CD14-positive monocyte (primary cell): ENCODE results near the gene HTRA3. TPM values are rescaled to one million over a fixed set of nuclear protein-coding genes. Genes with fewer than 3 reads are reported as not detected.

Experiments
- DNase-seq, 3 donors: peaks; one replicate each; pipeline ENCODE4 v3.0.0-alpha.2; 2011 to 2022
- H2AFZ ChIP-seq: 2 replicates; pipeline ENCODE4 v1.6.0; 2012; ENCODE audit warnings: mild to moderate bottlenecking, low read depth, low read length, inconsistent platforms; ENCODE audit not compliant: insufficient read depth, poor library complexity, severe bottlenecking
- H3K27ac ChIP-seq, 2 donors: 1 replicate in 1 of 2; 2 replicates in 1 of 2; pipeline ENCODE4 v1.5.1; 2012 to 2013; ENCODE audit warnings: low read length in 2 of 2, control low read depth in 1 of 2, inconsistent platforms in 1 of 2, low read depth in 1 of 2, mild to moderate bottlenecking in 1 of 2
- H3K27me3 ChIP-seq, 2 donors: one replicate each; pipeline versions ENCODE4 v1.6.0 to v1.6.1; 2011 to 2013; ENCODE audit warnings: low read length in 2 of 2; ENCODE audit not compliant: control insufficient read depth in 2 of 2, insufficient read depth in 2 of 2
- H3K36me3 ChIP-seq, 2 donors: replicated peaks in 1 of 2; 1 replicate in 1 of 2; 2 replicates in 1 of 2; pipeline versions ENCODE4 v1.5.1 to v1.6.1; 2012 to 2013; ENCODE audit warnings: low read length in 2 of 2, control low read depth in 1 of 2, inconsistent platforms in 1 of 2, mild to moderate bottlenecking in 1 of 2; ENCODE audit not compliant: insufficient read depth in 2 of 2, control insufficient read depth in 1 of 2
- H3K4me1 ChIP-seq, 2 donors: 1 replicate in 1 of 2; 2 replicates in 1 of 2; pipeline versions ENCODE4 v1.5.1 to v1.6.1; 2012 to 2013; ENCODE audit warnings: low read length in 2 of 2, control low read depth in 1 of 2, inconsistent platforms in 1 of 2, mild to moderate bottlenecking in 1 of 2, moderate library complexity in 1 of 2; ENCODE audit not compliant: insufficient read depth in 2 of 2, control insufficient read depth in 1 of 2
- H3K4me2 ChIP-seq: replicated peaks from 2 replicates; pipeline ENCODE3; 2012; ENCODE audit warnings: low read length, moderate library complexity, mild to moderate bottlenecking; ENCODE audit not compliant: poor library complexity, severe bottlenecking; ENCODE audit errors: extremely low read depth
- H3K4me3 ChIP-seq, 3 experiments: fragments of 200-600 bp in 1 of 3; sonication (generic) in 1 of 3; replicated peaks in 1 of 3; 1 replicate in 2 of 3; 2 replicates in 1 of 3; pipeline ENCODE4 v1.5.1; 2011 to 2013; ENCODE audit warnings: low read length in 3 of 3, mild to moderate bottlenecking in 3 of 3, control low read depth in 2 of 3, low read depth in 2 of 3, inconsistent platforms in 1 of 3, moderate library complexity in 1 of 3
- H3K79me2 ChIP-seq: 2 replicates; pipeline ENCODE4 v1.6.0; 2012; ENCODE audit warnings: mild to moderate bottlenecking, control low read depth, inconsistent platforms, low read length, moderate library complexity; ENCODE audit not compliant: insufficient read depth
- H3K9ac ChIP-seq: 2 replicates; pipeline ENCODE4 v1.6.0; 2017; ENCODE audit warnings: low read length, mild to moderate bottlenecking; ENCODE audit not compliant: insufficient read depth, poor library complexity, severe bottlenecking
- H3K9me3 ChIP-seq, 2 donors: replicated peaks in 1 of 2; 1 replicate in 1 of 2; 2 replicates in 1 of 2; pipeline versions ENCODE4 v1.5.1 to v1.6.1; 2012 to 2013; ENCODE audit warnings: low read length in 2 of 2, control low read depth in 1 of 2; ENCODE audit not compliant: control insufficient read depth in 1 of 2, insufficient read depth in 1 of 2
- H4K20me1 ChIP-seq: 2 replicates; pipeline ENCODE4 v1.6.0; 2012; ENCODE audit warnings: mild to moderate bottlenecking, low read length, control low read depth, moderate library complexity; ENCODE audit not compliant: insufficient read depth
- H3K27ac Mint-ChIP-seq, 7 donors: one replicate each; pipeline ENCODE4 v1.8.0; 2020; ENCODE audit warnings: mild to moderate bottlenecking in 7 of 7, mixed read lengths in 7 of 7, moderate library complexity in 6 of 7, inconsistent platforms in 2 of 7
- H3K27me3 Mint-ChIP-seq, 3 donors: one replicate each; pipeline ENCODE4 v1.8.0; 2021 to 2022; ENCODE audit warnings: low read depth in 3 of 3, mild to moderate bottlenecking in 3 of 3, mixed read lengths in 3 of 3, moderate library complexity in 3 of 3, inconsistent platforms in 1 of 3
- H3K36me3 Mint-ChIP-seq, 2 donors: one replicate each; pipeline ENCODE4 v1.8.0; 2020; ENCODE audit warnings: mixed read lengths in 2 of 2, inconsistent platforms in 1 of 2, mild to moderate bottlenecking in 1 of 2
- H3K4me1 Mint-ChIP-seq: one replicate; pipeline ENCODE4 v1.8.0; 2020; ENCODE audit warnings: mild to moderate bottlenecking, mixed read lengths
- H3K4me3 Mint-ChIP-seq, 2 donors: one replicate each; pipeline ENCODE4 v1.8.0; 2020; ENCODE audit warnings: mild to moderate bottlenecking in 2 of 2, mixed read lengths in 2 of 2, moderate library complexity in 1 of 2
- H3K9me3 Mint-ChIP-seq, 7 donors: one replicate each; pipeline ENCODE4 v1.8.0; 2020 to 2022; ENCODE audit warnings: mixed read lengths in 7 of 7, mild to moderate bottlenecking in 6 of 7, moderate library complexity in 6 of 7, inconsistent platforms in 2 of 7
- WGBS: methylation state at CpG from one replicate; pipeline ENCODE4 v1.1.5; 2013; ENCODE audit warnings: missing lambda C conversion rate; ENCODE audit not compliant: insufficient coverage; 5-methylcytosine and 5-hydroxymethylcytosine counted together
- intact Hi-C, 2 donors: fragments of 100-400 bp; cut with micrococcal nuclease; formaldehyde crosslinking; loops; one replicate each; pipeline versions ENCODE4 v1.15.0 to v1.15.1; 2023
- polyA plus RNA-seq, 3 donors: library from polyadenylated mRNA; depleted of rRNA in 1 of 3; unstranded in 2 of 3; stranded (reverse) in 1 of 3; fragments of 300-500 nt in 2 of 3; fragments of >200 nt in 1 of 3; fragmentation: Illumina TruSeq in 2 of 3; gene quantifications; 1 replicate in 2 of 3; 2 replicates in 1 of 3; pipeline ENCODE4 v1.2.3, GENCODE V29; 2012 to 2021
- TF ChIP-seq, protein P1 (sequence below): fragments of 200-600 bp; IDR thresholded peaks from one replicate; pipeline ENCODE4 v1.8.0; 2022; ENCODE audit warnings: antibody characterized with exemption, mild to moderate bottlenecking

The HTRA3 gene
- polyA plus RNA-seq, 3 donors = not detected

DNA sequence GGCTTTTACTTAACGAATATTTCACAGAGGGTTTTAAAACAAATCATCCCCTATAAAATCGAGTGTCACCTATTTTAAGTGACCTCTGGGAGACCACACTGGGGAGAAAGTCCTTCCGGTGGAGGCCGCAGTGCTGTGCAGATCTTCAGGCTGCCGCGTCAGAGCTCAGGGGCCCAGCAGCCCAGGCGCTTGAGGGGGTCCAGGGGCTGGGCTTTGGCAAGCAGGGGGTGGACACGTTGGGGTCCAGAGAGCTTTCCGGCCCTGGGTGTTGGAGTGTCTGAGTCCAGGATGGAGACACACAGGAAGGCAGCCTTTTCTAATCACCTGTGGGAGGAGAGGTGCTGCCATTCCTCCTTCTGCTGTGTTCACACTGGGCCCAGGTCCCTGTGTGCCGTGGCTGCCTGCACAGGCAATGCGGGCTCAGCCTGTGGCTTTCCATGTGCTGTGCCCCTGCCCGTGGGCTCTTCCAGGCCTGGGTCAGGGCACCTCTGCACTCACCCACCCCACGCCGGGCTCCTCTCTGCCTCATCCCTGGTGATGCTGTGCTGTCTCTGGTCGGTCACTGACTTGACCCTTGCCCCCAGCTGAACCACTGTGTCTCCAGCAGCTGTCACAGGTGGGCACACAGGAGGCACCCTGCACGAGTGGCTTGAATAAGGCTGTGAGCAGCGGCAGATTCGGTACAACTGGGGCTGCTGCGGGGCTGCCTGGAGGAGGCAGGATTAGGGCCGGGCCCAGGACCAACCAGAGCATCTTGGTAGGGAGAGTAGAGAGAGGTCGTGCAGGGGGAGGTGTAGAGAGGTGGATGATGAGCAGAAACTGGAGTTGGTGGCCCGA, 10.0 kb downstream of the HTRA3 start:
- Mint-ChIP-seq H3K27me3 (peaks cover 4 to 14% (median 8%) of the 10 kb centered on the region in 3 donors), H3K36me3 (no peaks in the 10 kb centered on the region), H3K4me1 (peaks cover 26% of the 10 kb centered on the region), H3K9me3 (no peaks in the 10 kb centered on the region), H3K27ac (peak overlapping the region in 2 of 7 donors; percentile 25 to 79), H3K4me3 (peak overlapping the region in 1 of 2 donors; percentile 21)
- TF ChIP-seq, protein P1, sequence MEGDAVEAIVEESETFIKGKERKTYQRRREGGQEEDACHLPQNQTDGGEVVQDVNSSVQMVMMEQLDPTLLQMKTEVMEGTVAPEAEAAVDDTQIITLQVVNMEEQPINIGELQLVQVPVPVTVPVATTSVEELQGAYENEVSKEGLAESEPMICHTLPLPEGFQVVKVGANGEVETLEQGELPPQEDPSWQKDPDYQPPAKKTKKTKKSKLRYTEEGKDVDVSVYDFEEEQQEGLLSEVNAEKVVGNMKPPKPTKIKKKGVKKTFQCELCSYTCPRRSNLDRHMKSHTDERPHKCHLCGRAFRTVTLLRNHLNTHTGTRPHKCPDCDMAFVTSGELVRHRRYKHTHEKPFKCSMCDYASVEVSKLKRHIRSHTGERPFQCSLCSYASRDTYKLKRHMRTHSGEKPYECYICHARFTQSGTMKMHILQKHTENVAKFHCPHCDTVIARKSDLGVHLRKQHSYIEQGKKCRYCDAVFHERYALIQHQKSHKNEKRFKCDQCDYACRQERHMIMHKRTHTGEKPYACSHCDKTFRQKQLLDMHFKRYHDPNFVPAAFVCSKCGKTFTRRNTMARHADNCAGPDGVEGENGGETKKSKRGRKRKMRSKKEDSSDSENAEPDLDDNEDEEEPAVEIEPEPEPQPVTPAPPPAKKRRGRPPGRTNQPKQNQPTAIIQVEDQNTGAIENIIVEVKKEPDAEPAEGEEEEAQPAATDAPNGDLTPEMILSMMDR = no peak
- WGBS = 68% methylated on average over 13 of the region's 22 CpGs
- Histone ChIP-seq H3K9ac (no peak overlapping the region), H3K27ac (no peak overlapping the region), H3K36me3 (no peaks in the 10 kb centered on the region), H3K4me1 (peaks cover 7 to 14% of the 10 kb centered on the region in 2 donors), H3K79me2 (no peaks in the 10 kb centered on the region), H3K27me3 (no peaks in the 10 kb centered on the region), H3K4me2 (no peak overlapping the region), H3K4me3 (no peak overlapping the region), H2AFZ (no peak overlapping the region), H4K20me1 (no peaks in the 10 kb centered on the region), H3K9me3 (no peaks in the 10 kb centered on the region)
- no peak for DNase-seq
- intact Hi-C loops = no loop called here

DNA sequence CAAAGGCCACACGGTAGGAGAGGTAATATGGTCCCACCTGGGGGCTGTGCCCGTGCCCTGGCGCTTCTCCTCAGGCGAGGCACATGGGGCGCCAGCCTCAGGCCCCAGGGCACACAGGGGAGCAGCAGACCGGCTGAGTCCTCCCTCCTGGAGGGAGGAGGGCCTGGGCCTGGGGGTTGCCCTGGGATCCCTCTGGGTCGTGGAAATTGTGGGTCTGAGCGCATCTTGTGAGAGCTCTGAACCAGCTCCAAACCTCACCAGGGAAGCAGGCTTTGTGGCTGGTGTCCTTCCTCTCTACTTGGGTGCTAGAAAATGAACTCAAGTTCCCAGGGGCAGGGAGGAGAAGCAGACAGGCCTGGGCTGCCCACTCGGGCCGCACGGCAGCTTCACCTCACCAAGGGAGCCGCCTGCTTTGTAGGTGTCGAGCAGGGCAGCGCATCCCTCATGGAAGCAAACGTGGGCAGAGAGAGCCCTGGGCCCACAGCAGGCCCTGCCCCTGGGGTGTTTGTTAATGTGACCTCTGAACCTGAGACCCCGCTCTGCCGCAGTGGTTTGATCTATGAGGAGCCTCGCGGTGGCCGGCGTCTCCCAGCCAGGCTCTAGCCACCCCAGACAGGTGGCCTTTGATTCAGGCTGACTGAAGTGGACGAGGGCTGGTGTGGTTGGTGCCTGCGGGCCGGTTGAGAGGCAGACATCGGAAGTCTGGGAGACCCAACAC, 10.8 kb downstream of the HTRA3 start:
- DNase-seq = no peak
- intact Hi-C loops = no loop called here
- Histone ChIP-seq H3K4me1 (peaks cover 7 to 14% of the 10 kb centered on the region in 2 donors), H4K20me1 (no peaks in the 10 kb centered on the region), H3K79me2 (no peaks in the 10 kb centered on the region), H3K27me3 (no peaks in the 10 kb centered on the region), H2AFZ (no peak overlapping the region), H3K27ac (no peak overlapping the region), H3K9me3 (no peaks in the 10 kb centered on the region), H3K4me2 (no peak overlapping the region), H3K4me3 (no peak overlapping the region), H3K36me3 (no peaks in the 10 kb centered on the region), H3K9ac (no peak overlapping the region)
- Mint-ChIP-seq H3K27me3 (peaks cover 4 to 10% (median 8%) of the 10 kb centered on the region in 3 donors), H3K27ac (no peak overlapping the region), H3K4me3 (no peak overlapping the region), H3K9me3 (no peaks in the 10 kb centered on the region), H3K4me1 (peaks cover 26% of the 10 kb centered on the region), H3K36me3 (no peaks in the 10 kb centered on the region)
- 92% methylated on average over 18 of the region's 25 CpGs for WGBS
- TF ChIP-seq, protein P1 = no peak
